HK-2 (cell line): ENCODE data around the gene TTYH2.
A peak's percentile ranks its signal among the peaks of the same experiment; 100 is the strongest.

Source experiments
- DNase-seq: peaks from one replicate; pipeline ENCODE4 v3.0.0-alpha.2; 2018; ENCODE audit not compliant: unreplicated experiment

TTYH2 gene

GRCh38 chr17:74192950-74193781 lies 20.2 kb upstream of the TTYH2 start:
- no peak for DNase-seq

- DNase-seq = no peak
Observed at GRCh38 chr17:74194682-74195081, 18.7 kb upstream of the TTYH2 start.

GRCh38 chr17:74196541-74197317 lies 16.6 kb upstream of the TTYH2 start:
- DNase-seq = no peak

- no peak for DNase-seq
Observed at GRCh38 chr17:74197801-74198200, 15.6 kb upstream of the TTYH2 start.

GRCh38 chr17:74198694-74199093 lies 14.7 kb upstream of the TTYH2 start:
- no peak for DNase-seq

GRCh38 chr17:74199306-74200092 lies 13.9 kb upstream of the TTYH2 start:
- peak; percentile 77 for DNase-seq

GRCh38 chr17:74200112-74200511 lies 13.3 kb upstream of the TTYH2 start:
- no peak for DNase-seq

GRCh38 chr17:74201250-74201649 lies 12.1 kb upstream of the TTYH2 start:
- DNase-seq = no peak

GRCh38 chr17:74201948-74202347 lies 11.4 kb upstream of the TTYH2 start:
- DNase-seq = no peak

GRCh38 chr17:74202938-74203337 lies 10.4 kb upstream of the TTYH2 start:
- DNase-seq = no peak

GRCh38 chr17:74203439-74204240 lies 9.7 kb upstream of the TTYH2 start, which contains the start of gene RPL38:
TSS of gene RPL38 (plus strand) at chr17:74203678. CDS start at chr17:74203956, 278 bp downstream.
- peak; percentile 96 for DNase-seq

GRCh38 chr17:74204474-74204873 lies 8.9 kb upstream of the TTYH2 start:
- no peak for DNase-seq

GRCh38 chr17:74205274-74205673 lies 8.1 kb upstream of the TTYH2 start:
- DNase-seq = no peak

- no peak for DNase-seq
Observed at GRCh38 chr17:74206332-74206818, 7.0 kb upstream of the TTYH2 start.

- DNase-seq = peak; percentile 78
Observed at GRCh38 chr17:74210191-74211140, 2.9 kb upstream of the TTYH2 start.

GRCh38 chr17:74211141-74211911 lies 2.0 kb upstream of the TTYH2 start:
- DNase-seq = peak; percentile 31

GRCh38 chr17:74211912-74212208 lies 1.5 kb upstream of the TTYH2 start:
- no peak for DNase-seq

GRCh38 chr17:74212209-74212912 lies 1.0 kb upstream of the TTYH2 start:
- no peak for DNase-seq
